ENCODE data around the gene SSTR3. TPM values are rescaled to one million over a fixed set of nuclear protein-coding genes. Genes with fewer than 3 reads are reported as not detected.
A peak's percentile ranks its signal among the peaks of the same experiment; 100 is the strongest.

The SSTR3 gene
- total RNA-seq, 1 donor from 2014 or later, result 0.10 TPM

GRCh38 chr22:37166675-37167066, 45.6 kb downstream of the SSTR3 start:
- peak; percentile 87 for DNase-seq

- DNase-seq, result no peak
These were observed 46.2 kb downstream of the SSTR3 start for GRCh38 chr22:37165940-37166674.

GRCh38 chr22:37165066-37165465, 47.2 kb downstream of the SSTR3 start:
- no peak for DNase-seq

- no peak for DNase-seq
These were observed 47.8 kb downstream of the SSTR3 start for GRCh38 chr22:37164505-37164887.

- no peak for DNase-seq
These were observed 48.4 kb downstream of the SSTR3 start for GRCh38 chr22:37163575-37164504.

GRCh38 chr22:37163096-37163489, 49.2 kb downstream of the SSTR3 start:
- no peak for DNase-seq

GRCh38 chr22:37162221-37163095, 49.8 kb downstream of the SSTR3 start:
- DNase-seq, result no peak

GRCh38 chr22:37161443-37161842, 50.8 kb downstream of the SSTR3 start:
- DNase-seq, result no peak

GRCh38 chr22:37160027-37160426, 52.2 kb downstream of the SSTR3 start:
- DNase-seq, result no peak

GRCh38 chr22:37158963-37159290, 53.4 kb downstream of the SSTR3 start:
- DNase-seq, result no peak

GRCh38 chr22:37157516-37158285, 54.6 kb downstream of the SSTR3 start:
- DNase-seq, result no peak

- no peak for DNase-seq
These were observed 55.4 kb downstream of the SSTR3 start for GRCh38 chr22:37156686-37157435.

GRCh38 chr22:37155971-37156370, 56.3 kb downstream of the SSTR3 start:
- no peak for DNase-seq

- no peak for DNase-seq
These were observed 57.2 kb downstream of the SSTR3 start for GRCh38 chr22:37154925-37155712.

Small RNA genes within 50 kb of the gene (small RNA-seq; reads per million reads assigned to genes)
- gene Z82188.1 (ENCODE audit: low replicate concordance), result not detected

Other genes starting within 250 kb of the SSTR3 start
- 28.3 TPM for gene TST, start 193.0 kb downstream of the SSTR3 start, total RNA-seq
- 57.4 TPM for gene MPST, start 192.7 kb downstream of the SSTR3 start, total RNA-seq
- gene KCTD17, start 160.7 kb downstream of the SSTR3 start, total RNA-seq, result 22.4 TPM
- not detected for gene TMPRSS6, start 102.8 kb downstream of the SSTR3 start, total RNA-seq
- 0.51 TPM for gene IL2RB, start 62.6 kb downstream of the SSTR3 start, total RNA-seq
- gene C1QTNF6, start 24.2 kb downstream of the SSTR3 start, total RNA-seq, result 8.9 TPM
- gene RAC2, start 31.8 kb upstream of the SSTR3 start, total RNA-seq, result 4.8 TPM
- gene CYTH4, start 70.0 kb upstream of the SSTR3 start, total RNA-seq, result 20.5 TPM
- gene ELFN2, start 215.0 kb upstream of the SSTR3 start, total RNA-seq, result 1.0 TPM